NCI-H446 (cell line): ENCODE measurements around the gene AP2A1.
"Not testable (repeated sequence)": the region's sequence is repeated elsewhere in the genome, so short reads cannot be mapped to it uniquely, and the experiment has no call there.

Source experiments
- DNase-seq, 2 experiments: peaks; one replicate each; lab custom pipeline; 2025; lab: John Stamatoyannopoulos, UW

The AP2A1 gene

GRCh38 chr19:49766930-49767299, at the start of gene AP2A1:
Gene AP2A1, plus strand, starts transcription at chr19:49767001. Its CDS starts 133 bp downstream, at chr19:49767134.
- no peak for DNase-seq

DNA sequence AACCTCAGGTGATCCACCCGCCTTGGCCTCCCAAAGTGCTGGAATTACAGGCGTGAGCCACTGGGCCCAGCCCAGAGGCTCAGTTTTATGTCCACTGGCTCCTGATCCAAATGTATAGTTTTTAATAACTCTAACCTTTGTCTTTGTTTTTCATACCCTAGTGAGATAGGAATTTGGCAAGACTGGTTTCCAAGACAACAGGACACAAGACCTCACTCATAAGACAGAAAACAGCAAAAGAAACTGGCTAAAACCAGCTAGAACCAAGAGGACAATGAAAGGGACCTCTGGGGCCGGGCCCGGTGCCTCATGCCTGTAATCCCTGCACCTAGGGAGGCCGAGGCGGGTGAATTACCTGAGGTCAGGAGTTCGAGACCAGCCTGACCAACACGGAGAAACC, 48.3 kb upstream of the AP2A1 start:
- no peak for DNase-seq

GRCh38 chr19:49718991-49719390, 47.8 kb upstream of the AP2A1 start:
- no peak for DNase-seq

- DNase-seq, result not testable (repeated sequence)
Measured at GRCh38 chr19:49719420-49719819, 47.4 kb upstream of the AP2A1 start.

- no peak for DNase-seq
Measured at GRCh38 chr19:49727217-49728030, 39.4 kb upstream of the AP2A1 start.

DNA sequence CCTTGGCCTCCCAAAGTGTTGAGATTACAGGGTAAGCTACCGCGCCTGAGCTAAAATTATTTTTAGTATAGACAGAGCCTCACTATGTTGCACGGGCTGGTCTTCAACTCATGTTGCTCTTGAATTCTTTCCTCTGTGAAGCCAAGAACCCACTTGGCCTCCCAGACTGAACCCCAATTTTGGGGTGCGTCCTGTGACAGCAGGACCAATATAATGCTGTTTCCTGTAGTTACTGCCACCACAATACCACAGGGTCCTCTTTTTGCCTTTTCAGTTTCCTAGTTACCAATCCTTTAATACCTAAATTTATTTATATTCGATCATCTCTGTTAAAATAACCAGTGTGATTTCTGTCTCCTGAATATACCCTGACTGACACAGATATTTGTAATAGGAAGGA, 36.6 kb upstream of the AP2A1 start:
- DNase-seq, result no peak

DNA sequence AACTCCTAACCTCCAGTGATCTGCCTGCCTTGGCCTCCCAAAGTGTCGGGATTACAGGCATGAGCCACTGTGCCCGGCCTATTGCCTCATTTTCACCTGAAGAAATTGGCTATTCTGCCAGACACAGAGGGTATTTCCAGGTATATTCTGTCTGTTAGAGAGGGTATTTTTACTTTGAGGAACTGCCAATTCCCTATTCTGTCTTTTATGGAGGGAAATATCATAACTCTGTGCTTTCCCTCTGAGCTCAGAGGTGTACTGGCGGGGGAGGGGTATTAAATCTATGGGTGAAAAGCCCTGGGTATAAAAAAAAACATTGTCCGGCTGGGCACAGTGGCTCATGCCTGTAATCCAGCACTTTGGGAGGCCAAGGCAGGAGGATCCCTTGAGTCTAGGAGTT, 28.5 kb upstream of the AP2A1 start:
- no peak for DNase-seq

DNA sequence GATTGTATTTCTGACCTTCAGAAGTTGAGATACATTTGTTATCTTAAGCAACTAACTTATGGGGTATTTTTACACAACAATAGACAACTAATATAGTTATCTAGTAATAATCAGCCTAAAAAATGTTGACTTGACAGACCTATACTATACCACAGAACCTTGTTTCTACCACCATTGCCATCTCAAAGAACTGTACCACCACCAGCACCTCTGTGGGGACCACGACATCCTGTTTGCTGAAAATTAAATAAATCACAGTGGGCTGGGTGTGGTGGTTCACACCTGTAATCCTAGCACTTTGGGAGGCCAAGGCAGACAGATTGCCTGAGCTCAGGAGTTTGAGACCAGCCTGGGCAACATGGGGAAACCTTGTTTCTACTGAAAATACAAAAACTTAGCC, 27.7 kb upstream of the AP2A1 start:
- DNase-seq, result no peak

DNA sequence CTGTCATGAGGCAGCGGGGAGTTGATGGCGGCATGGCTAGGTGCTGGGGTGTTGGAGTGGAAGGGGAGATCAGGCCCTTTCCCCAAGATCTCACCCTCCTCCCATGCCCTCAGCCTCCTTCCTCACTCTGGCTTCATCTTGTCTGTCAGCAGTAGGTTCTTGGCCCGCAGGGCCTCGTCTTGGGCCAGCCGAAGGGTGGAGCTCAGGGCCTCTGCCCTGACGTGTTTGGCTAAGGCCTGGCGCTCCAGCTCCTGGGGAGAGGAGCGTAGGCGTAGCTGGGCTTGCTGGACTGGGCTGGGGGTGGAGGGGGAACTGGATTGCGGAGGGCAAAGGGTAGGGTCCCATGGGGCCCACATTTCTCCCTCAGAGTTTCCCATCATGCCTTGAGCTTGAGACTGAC, 26.9 kb upstream of the AP2A1 start:
- no peak for DNase-seq

DNA sequence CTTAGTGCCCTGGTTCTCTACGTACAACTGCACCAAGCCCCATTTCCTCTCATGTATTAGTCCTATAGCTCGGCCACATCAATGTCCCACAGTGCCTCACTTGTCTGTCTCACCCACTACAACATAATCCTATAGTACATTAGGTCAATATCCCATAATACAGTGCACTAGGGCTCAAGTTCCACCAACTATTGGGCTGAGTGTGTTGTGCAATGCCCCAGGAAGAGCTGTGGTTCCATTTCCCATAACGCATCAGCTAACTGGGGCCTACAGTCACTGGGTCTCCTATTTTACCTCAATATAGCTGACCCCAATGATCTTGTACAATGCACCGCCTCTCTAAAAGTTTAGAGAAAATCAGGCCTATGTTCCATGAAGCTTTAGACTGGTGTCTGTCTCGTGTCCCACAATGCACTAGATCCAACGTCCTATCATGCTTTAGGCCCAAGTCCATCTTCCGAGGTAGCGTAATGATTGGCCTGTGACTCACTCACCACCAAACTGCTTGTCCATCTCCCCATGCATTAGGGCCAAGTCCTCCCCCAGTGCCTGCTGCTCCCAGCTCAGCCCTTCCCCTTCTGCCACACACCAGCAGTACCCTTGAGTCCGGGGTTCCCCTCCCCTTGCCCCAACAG, 25.5 kb upstream of the AP2A1 start:
- no peak for DNase-seq

GRCh38 chr19:49744946-49745381, 21.8 kb upstream of the AP2A1 start:
- no peak for DNase-seq

- DNase-seq, result peak in 1 of 2 experiments; percentile 42
Measured at GRCh38 chr19:49746206-49746958, 20.4 kb upstream of the AP2A1 start.

DNA sequence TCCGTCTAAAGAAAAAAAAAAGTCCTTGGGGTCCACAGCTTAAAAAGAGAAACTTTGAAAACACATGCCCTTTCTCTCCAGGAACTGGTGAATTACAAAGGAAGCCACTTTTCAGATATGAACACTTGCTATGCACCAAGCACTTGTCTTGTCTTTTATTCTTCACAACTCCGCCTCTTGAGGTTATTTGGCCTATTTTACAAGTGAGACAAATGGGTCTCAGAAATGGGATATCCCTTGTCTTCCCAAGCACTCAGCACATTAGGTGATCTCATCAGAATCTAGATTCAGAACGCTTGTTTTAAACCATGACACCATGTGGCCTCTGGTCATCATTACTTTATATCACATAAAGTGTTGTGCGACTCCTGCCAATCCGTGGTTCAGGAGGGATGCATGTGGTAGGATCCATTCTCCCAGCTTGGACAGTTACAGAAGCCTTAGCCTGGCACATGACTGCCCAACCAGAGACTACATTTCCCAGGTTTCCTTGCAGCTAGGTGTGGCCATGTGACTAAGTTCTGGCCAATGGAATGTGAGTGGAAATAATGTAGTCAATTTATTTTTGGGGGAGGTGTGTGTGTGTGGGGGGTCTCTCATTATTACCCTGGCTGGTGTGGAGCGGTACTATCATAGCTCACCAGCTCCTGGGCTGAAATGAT, 17.6 kb upstream of the AP2A1 start:
- DNase-seq, result peak in 1 of 2 experiments; percentile 34

GRCh38 chr19:49749771-49750170, 17.0 kb upstream of the AP2A1 start:
- DNase-seq, result no peak

DNA sequence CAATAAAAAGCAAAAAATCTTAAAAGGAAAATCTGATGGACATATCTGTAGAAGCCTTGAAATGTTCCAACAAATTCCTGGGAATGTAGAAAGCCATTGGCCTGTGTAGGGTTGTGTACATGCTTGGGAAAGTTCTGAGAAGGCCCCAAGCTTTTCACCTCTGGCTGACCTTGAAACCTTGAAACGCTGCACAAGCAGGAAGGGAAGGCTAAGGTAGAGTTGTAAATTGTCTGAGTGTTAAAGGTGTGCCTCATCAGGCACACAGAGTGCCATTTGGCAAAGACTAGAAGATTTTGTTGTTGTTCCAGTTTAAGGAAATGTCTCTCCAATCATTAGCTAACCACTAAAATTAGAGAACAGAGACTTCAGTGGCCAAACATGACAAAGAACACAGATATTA, 14.1 kb upstream of the AP2A1 start:
- no peak for DNase-seq

GRCh38 chr19:49755956-49756355, 10.8 kb upstream of the AP2A1 start:
- DNase-seq, result no peak

DNA sequence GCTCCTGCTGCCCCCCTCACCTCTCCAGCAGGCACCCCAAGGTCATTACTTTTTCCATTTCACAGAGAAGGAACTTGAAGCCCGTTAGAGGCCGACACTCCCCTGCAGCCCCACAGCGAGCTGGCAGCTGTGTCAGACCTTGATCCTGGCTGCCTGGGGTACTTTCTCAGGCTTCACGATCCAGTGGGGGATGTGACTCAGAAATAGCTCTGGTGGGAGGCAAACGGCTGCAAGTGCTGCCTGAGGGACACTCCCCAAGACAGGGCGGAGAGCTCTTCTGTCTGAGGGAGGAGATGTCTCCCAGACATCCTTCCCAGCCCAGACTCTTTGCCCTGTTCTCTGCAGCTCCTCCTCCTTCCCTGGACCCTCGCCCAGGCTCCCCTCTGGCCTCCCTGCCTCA, 8.5 kb upstream of the AP2A1 start:
- no peak for DNase-seq

DNA sequence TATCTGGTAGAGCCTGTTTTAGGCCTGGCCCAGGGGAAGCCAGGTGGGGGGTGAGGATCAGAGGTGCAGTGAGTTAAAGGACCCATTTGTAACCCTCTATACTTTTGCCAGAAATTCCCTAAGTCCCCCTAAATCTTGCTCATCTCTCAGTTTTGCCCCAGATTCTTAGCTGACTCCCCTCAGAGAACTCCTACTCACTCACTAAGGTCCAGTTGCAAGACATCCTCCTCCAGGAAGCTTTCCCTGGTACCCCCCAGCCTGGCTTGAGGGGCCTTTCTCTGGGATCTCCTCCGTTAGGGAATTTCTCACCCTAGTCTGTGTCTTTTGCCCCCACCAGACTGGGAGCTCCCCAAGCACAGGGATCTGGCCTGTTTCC, 5.6 kb upstream of the AP2A1 start:
- no peak for DNase-seq

DNA sequence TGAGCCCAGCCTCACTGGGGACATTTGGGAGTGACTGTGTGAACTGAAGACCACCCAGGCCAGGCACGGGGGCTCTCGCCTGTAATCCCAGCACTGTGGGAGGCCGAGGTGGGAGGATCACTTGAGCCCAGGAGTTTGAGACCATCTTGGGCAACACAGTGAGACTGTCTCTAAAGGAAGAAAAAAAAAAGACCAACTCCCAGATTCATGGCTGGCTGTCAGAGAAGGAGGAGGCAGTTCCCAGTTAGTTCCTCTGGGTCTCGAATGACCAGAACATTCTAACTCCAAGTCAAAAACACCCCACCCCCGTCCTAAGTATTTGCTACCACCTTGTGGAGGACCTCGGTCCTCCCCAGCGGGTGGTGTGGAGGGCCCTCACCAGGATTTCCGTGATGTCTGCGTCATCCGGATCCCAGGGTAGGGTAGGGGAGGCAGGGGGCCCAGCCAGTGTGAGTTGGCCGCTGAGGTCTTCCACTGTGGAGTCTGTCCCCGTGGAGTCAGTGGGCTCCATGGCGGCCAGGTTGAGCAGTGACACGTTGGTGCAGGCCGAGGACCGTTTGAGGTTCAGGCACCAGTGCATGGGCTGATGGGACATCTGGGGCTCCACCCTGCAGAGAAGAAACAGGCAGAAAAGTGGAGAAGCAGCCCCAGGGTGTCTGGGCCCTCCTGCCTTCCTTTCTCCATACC, 5.0 kb upstream of the AP2A1 start:
- no peak for DNase-seq

GRCh38 chr19:49763230-49763629, 3.6 kb upstream of the AP2A1 start, which contains the start of gene TSKS:
Gene TSKS, minus strand, starts transcription at chr19:49763306. Its CDS starts 59 bp downstream, at chr19:49763247.
- no peak for DNase-seq

DNA sequence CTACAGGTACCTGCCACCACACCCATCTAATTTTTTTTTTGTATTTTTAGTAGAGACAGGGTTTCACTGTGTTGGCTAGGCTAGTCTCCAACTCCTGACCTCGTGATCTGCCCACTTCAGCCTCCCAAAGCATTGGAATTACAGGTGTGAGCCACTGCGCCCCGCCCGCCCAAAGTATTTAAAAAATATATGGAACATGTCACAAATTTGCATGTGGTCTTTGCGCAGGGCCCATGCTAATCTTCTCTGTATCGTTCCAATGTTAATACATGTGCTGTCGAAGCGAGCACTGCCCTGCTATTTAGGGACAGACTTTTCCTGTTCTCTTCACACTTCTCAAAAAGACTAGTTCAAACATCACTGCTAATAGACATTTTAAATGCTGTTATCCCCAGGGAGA, 2.5 kb upstream of the AP2A1 start:
- DNase-seq, result no peak
